Tibial nerve (tissue), 4 donors: ENCODE results near the gene TPRN. TPM values are rescaled to one million over a fixed set of nuclear protein-coding genes. Genes with fewer than 3 reads are reported as not detected.

ENCODE experiments used
- DNase-seq, 2 donors: peaks; one replicate each; pipeline ENCODE4 v3.0.0-alpha.2; 2019; ENCODE audit warnings: low spot score in 2 of 2
- H3K27ac ChIP-seq, 4 donors: fragments of 200-600 bp; sonication (generic) in 3 of 4; one replicate each; pipeline ENCODE4 v1.5.1; 2017 to 2019; ENCODE audit warnings: mild to moderate bottlenecking in 1 of 4
- H3K27me3 ChIP-seq, 2 donors: fragments of 200-600 bp; sonication (generic) in 1 of 2; one replicate each; pipeline versions ENCODE4 v1.5.1 to v1.6.0; 2017 to 2019
- H3K36me3 ChIP-seq, 3 donors: fragments of 200-600 bp; sonication (generic); one replicate each; pipeline ENCODE4 v1.5.1; 2018 to 2019
- H3K4me1 ChIP-seq, 4 donors: fragments of 200-600 bp; sonication (generic) in 3 of 4; one replicate each; pipeline ENCODE4 v1.5.1; 2017 to 2019
- H3K4me3 ChIP-seq, 4 donors: fragments of 200-600 bp; sonication (generic) in 3 of 4; one replicate each; pipeline ENCODE4 v1.5.1; 2017 to 2019; ENCODE audit warnings: mild to moderate bottlenecking in 1 of 4, moderate library complexity in 1 of 4
- H3K9me3 ChIP-seq, 4 donors: fragments of 200-600 bp; sonication (generic) in 3 of 4; one replicate each; pipeline ENCODE4 v1.5.1; 2017 to 2019
- EP300 ChIP-seq, 2 donors: sonication (generic); formaldehyde crosslinking; IDR thresholded peaks; one replicate each; pipeline ENCODE4 v1.6.1; 2017; ENCODE audit warnings: antibody characterized with exemption in 2 of 2, mild to moderate bottlenecking in 1 of 2
- POLR2A ChIP-seq, 2 donors: fragments of 450-650 bp; IDR thresholded peaks; one replicate each; pipeline ENCODE4 v1.6.1; 2017; ENCODE audit warnings: antibody characterized with exemption in 2 of 2, mild to moderate bottlenecking in 2 of 2, moderate library complexity in 2 of 2
- WGBS, 2 donors: methylation state at CpG; one replicate each; pipeline ENCODE4 v1.1.5; 2018; 5-methylcytosine and 5-hydroxymethylcytosine counted together
- total RNA-seq, 4 donors: library from RNA; depleted of rRNA; stranded (reverse); fragments of >200 nt; gene quantifications; one replicate each; pipeline ENCODE4 v1.1.0, GENCODE V29; 2016
- TF ChIP-seq, protein P1 (sequence below), 5 experiments: fragments of 200-600 bp in 3 of 5; fragments of 450-650 bp in 2 of 5; sonication (generic) in 3 of 5; IDR thresholded peaks; one replicate each; pipeline ENCODE4 v1.5.1; 2016 to 2019; ENCODE audit warnings: antibody characterized with exemption in 5 of 5, mild to moderate bottlenecking in 3 of 5, moderate library complexity in 2 of 5

TPRN gene
- total RNA-seq, 4 donors from 2014 or later, result 6.8 to 12.3 (median 8.9) TPM

DNA sequence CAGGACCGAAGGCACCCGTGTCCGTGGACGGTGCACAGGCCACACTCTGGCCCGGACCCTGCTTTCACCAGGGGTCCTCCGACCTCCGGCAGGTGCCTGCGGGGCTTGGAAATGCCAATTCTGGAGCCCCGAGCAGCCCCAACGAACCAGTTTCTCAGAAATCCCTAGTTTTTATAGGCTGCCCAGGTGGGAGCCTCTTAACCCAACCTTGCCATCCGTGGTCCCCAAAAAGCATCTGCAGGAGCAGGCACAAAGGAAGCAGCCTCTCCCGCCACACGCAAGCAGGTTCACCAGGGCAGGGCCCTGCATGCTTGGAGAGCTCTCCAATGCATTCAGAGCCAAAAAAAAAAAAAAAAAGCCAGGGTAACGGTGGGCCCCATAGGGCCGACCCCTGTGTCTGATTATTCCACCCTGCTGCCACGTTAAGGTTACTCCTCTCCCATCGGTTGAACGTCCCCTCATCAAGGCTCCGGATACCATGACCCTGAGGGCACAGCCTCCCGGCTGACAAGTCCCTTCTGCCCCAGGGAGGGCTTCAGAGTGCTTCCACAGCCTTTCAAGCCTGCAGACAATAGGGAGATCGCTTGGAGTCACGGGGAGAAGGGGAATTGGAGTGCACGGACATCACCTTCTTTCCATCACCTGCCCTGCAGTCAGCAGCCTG is 796 bp upstream of the TPRN start:
- H3K27ac ChIP-seq, result peak overlapping the region in 3 of 4 donors; percentile 81 to 88 (median 83)
- H3K4me1 ChIP-seq, result peaks cover 13 to 82% (median 54%) of the 10 kb centered on the region in 4 donors
- 11 to 21% methylated on average over 15 to 21 of the region's 23 CpGs for WGBS, 2 donors

DNA sequence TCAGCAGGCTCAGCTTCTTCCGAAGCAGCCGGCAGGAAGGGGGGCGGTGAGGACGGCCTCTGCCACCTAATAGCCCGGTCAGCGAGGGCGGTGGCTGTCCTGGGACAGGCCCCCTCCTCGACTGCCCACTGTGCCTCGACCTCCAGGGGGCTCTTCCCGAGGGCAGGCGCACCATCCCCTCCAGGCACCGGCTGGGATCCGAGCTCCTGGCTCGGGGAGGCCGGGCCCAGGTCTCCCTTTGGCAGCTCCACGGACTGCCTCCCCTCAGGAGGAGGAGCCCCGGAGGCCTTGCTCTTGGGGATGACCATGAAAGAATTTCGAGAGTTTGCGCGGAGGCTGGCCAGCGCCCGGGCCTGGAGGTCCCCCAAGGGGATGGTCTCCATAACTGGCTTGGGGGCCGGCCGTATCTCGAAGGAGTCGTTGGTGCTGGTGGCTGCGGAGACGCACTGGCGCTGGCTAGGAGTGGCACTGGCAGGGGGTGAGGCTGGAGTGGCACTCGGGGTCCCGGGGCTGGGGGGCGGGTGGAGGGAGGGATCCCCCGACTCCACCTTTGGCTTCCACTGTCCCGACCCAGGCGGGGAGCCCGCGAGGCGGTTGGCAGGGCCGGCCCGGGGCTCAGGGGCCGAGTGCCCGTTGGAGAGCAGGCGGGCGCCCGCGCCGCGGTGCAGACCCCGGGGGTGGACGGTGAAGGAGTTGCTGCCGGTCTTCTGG is 975 bp downstream of the TPRN start:
- H3K27me3 ChIP-seq, result no peaks in the 10 kb centered on the region
- H3K4me3 ChIP-seq, result peak overlapping the region; percentile 39 to 72 (median 54)
- WGBS, 2 donors, result 11 to 14% methylated on average over 7 to 30 of the region's 51 CpGs
- no peak for TF ChIP-seq EP300 (IDR thresholded peaks at IDR 0.05)
- TF ChIP-seq, protein P1, sequence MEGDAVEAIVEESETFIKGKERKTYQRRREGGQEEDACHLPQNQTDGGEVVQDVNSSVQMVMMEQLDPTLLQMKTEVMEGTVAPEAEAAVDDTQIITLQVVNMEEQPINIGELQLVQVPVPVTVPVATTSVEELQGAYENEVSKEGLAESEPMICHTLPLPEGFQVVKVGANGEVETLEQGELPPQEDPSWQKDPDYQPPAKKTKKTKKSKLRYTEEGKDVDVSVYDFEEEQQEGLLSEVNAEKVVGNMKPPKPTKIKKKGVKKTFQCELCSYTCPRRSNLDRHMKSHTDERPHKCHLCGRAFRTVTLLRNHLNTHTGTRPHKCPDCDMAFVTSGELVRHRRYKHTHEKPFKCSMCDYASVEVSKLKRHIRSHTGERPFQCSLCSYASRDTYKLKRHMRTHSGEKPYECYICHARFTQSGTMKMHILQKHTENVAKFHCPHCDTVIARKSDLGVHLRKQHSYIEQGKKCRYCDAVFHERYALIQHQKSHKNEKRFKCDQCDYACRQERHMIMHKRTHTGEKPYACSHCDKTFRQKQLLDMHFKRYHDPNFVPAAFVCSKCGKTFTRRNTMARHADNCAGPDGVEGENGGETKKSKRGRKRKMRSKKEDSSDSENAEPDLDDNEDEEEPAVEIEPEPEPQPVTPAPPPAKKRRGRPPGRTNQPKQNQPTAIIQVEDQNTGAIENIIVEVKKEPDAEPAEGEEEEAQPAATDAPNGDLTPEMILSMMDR (IDR thresholded peaks at IDR 0.05), result no peak
- no peak for TF ChIP-seq POLR2A (IDR thresholded peaks at IDR 0.05)
- H3K36me3 ChIP-seq, result no peaks in the 10 kb centered on the region
- no peak for DNase-seq
- peaks cover 13 to 88% (median 44%) of the 10 kb centered on the region in 4 donors for H3K4me1 ChIP-seq
- H3K27ac ChIP-seq, result peak overlapping the region in 3 of 4 donors; percentile 48 to 76 (median 65)
- H3K9me3 ChIP-seq, result no peaks in the 10 kb centered on the region

More for the DNA sequence above, 796 bp upstream of the TPRN start:
- H3K36me3 ChIP-seq, result no peaks in the 10 kb centered on the region
- H3K4me3 ChIP-seq, result peak overlapping the region; percentile 54 to 72 (median 64)
- no peak for DNase-seq
- no peak for TF ChIP-seq EP300 (IDR thresholded peaks at IDR 0.05)
- TF ChIP-seq, protein P1 (IDR thresholded peaks at IDR 0.05), result no peak
- TF ChIP-seq POLR2A (IDR thresholded peaks at IDR 0.05), result no peak
- no peaks in the 10 kb centered on the region for H3K27me3 ChIP-seq
- no peaks in the 10 kb centered on the region for H3K9me3 ChIP-seq

DNA sequence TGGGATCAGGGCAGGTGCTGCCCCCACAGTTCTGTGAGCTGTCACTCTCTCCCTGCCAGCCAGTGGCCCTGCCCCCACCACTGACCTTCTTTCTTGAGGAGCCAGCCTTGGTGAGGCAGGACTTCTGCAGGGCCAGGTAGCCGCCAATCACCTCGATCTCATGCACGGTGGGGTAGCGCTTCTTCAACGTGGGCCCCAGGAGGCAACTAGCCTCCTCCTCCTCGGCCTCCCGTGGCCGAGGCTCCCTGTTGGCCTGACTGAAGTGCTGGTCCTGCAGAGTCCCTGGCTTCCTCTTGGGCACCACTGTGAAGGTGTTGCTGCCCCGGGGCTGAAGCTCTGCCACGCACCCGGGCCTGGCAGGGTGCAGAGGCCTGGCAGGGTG is 1.6 kb downstream of the TPRN start:
- H3K27me3 ChIP-seq, result no peaks in the 10 kb centered on the region
- peak overlapping the region in 2 of 4 donors; percentile 65 to 76 for H3K27ac ChIP-seq
- no peaks in the 10 kb centered on the region for H3K36me3 ChIP-seq
- peak overlapping the region in 1 of 4 donors; percentile 42 for H3K4me3 ChIP-seq
- no peak for DNase-seq
- H3K4me1 ChIP-seq, result peaks cover 7 to 88% (median 37%) of the 10 kb centered on the region in 4 donors
- WGBS, 2 donors, result 72 to 85% methylated on average over 4 to 8 of the region's 11 CpGs
- no peaks in the 10 kb centered on the region for H3K9me3 ChIP-seq
- TF ChIP-seq EP300 (IDR thresholded peaks at IDR 0.05), result no peak
- TF ChIP-seq POLR2A (IDR thresholded peaks at IDR 0.05), result no peak
- TF ChIP-seq, protein P1 (IDR thresholded peaks at IDR 0.05), result no peak

DNA sequence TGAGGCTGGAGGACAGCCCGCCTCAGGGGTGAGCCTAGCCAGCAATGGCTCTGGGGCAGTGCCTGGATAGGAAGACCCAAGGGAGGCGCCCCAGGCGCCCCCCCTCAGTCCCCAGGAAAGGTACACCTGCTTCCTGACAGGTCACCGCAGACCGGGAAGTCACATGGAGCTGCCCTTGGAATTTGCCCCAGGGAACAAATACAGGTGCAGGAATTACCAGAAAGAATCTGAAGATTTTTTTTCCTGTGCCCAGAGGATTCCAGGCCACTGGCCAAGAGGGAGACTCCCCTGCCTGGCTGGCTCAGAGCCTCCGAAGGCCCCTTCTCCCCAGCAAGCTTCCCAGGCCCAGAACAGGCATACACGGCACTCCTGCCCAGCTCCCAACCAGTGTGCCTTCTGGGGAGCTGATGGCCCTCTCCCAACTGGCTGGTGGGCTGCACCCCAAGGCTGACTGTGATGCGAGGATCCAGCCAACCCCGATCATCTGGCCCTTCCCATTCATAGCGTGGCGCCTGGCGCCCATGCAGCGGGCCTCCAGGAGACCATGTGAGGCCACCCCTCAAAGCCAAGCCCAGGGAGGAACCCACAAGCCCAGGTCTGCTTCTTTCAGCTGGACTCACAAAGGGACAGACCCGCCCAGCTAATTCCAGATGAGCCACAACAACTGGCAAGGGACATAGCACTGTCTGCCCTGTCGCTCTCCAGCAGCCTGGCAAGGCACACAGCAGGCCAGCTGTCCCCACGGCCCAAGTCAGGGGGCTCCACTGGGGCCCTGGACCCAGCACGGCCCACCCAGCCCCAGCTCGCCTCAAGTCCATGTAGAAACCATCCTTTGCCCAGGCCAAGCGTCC is 2.3 kb downstream of the TPRN start:
- Histone ChIP-seq H3K27me3 (no peaks in the 10 kb centered on the region), H3K27ac (peak overlapping the region in 2 of 4 donors; percentile 65 to 76), H3K4me3 (peak overlapping the region in 1 of 4 donors; percentile 17), H3K9me3 (no peaks in the 10 kb centered on the region), H3K4me1 (peaks cover 7 to 84% (median 31%) of the 10 kb centered on the region in 4 donors), H3K36me3 (no peaks in the 10 kb centered on the region)
- WGBS, 2 donors, result 70 to 93% methylated on average over 6 to 9 of the region's 19 CpGs
- DNase-seq, result no peak
- TF ChIP-seq, protein P1 (IDR thresholded peaks at IDR 0.05), result no peak
- no peak for TF ChIP-seq POLR2A (IDR thresholded peaks at IDR 0.05)
- TF ChIP-seq EP300 (IDR thresholded peaks at IDR 0.05), result no peak
